ENCODE data around the gene SARDH.

The SARDH gene

GRCh38 chr9:133661846-133662540, 76.2 kb downstream of the SARDH start:
- DNase-seq = no peak

- no peak for DNase-seq
These were observed 78.6 kb downstream of the SARDH start for GRCh38 chr9:133659516-133659915.

GRCh38 chr9:133658442-133659431, 79.4 kb downstream of the SARDH start:
- DNase-seq = no peak

GRCh38 chr9:133657120-133657661, 81.0 kb downstream of the SARDH start:
- no peak for DNase-seq

GRCh38 chr9:133656211-133657119, 81.7 kb downstream of the SARDH start:
- DNase-seq = peak; percentile 25 to 50

GRCh38 chr9:133655701-133656100, 82.5 kb downstream of the SARDH start:
- DNase-seq = no peak

- DNase-seq = no peak
These were observed 83.2 kb downstream of the SARDH start for GRCh38 chr9:133654736-133655657.

- no peak for DNase-seq
These were observed 84.5 kb downstream of the SARDH start for GRCh38 chr9:133653638-133654037.

GRCh38 chr9:133650026-133650425, 88.1 kb downstream of the SARDH start:
- no peak for DNase-seq

- no peak for DNase-seq
These were observed 89.0 kb downstream of the SARDH start for GRCh38 chr9:133649194-133649593.

GRCh38 chr9:133647765-133648469, 90.2 kb downstream of the SARDH start:
- no peak for DNase-seq

- no peak for DNase-seq
These were observed 91.0 kb downstream of the SARDH start for GRCh38 chr9:133647148-133647547.

GRCh38 chr9:133645021-133645765, 93.0 kb downstream of the SARDH start:
- DNase-seq = no peak

- no peak for DNase-seq
These were observed 94.0 kb downstream of the SARDH start for GRCh38 chr9:133643978-133644760.

GRCh38 chr9:133643362-133643755, 94.8 kb downstream of the SARDH start:
- DNase-seq = no peak

GRCh38 chr9:133642708-133643361, 95.3 kb downstream of the SARDH start:
- no peak for DNase-seq

- DNase-seq = no peak
These were observed 96.1 kb downstream of the SARDH start for GRCh38 chr9:133641861-133642595.

- DNase-seq = no peak
These were observed 96.8 kb downstream of the SARDH start for GRCh38 chr9:133641396-133641655.
